GM21381 (cell line): ENCODE measurements around the gene F7.
"Not testable (repeated sequence)": the region's sequence is repeated elsewhere in the genome, so short reads cannot be mapped to it uniquely, and the experiment has no call there.

Source experiments
- ATAC-seq: cut with Tn5 transposase; IDR thresholded peaks from one replicate; pipeline ENCODE4 v1.9.1; 2021; ENCODE audit warnings: mild to moderate bottlenecking, moderate library complexity; ENCODE audit not compliant: unreplicated experiment

The F7 gene

GRCh38 chr13:113070855-113071254 is 34.7 kb upstream of the F7 start:
- no peak for ATAC-seq

GRCh38 chr13:113072376-113072775 is 33.2 kb upstream of the F7 start:
- no peak for ATAC-seq

- no peak for ATAC-seq
Observed at GRCh38 chr13:113073942-113074341, 31.6 kb upstream of the F7 start.

- ATAC-seq = no peak
Observed at GRCh38 chr13:113074401-113074800, 31.2 kb upstream of the F7 start.

GRCh38 chr13:113074876-113075275 is 30.7 kb upstream of the F7 start:
- ATAC-seq = no peak

- no peak for ATAC-seq
Observed at GRCh38 chr13:113075711-113076110, 29.9 kb upstream of the F7 start.

GRCh38 chr13:113076681-113077401 is 28.8 kb upstream of the F7 start:
- no peak for ATAC-seq

GRCh38 chr13:113077566-113077952 is 28.0 kb upstream of the F7 start:
- ATAC-seq = no peak

- ATAC-seq = no peak
Observed at GRCh38 chr13:113077953-113078901, 27.4 kb upstream of the F7 start.

GRCh38 chr13:113078902-113079780 is 26.4 kb upstream of the F7 start:
- no peak for ATAC-seq

- not testable (repeated sequence) for ATAC-seq
Observed at GRCh38 chr13:113079781-113080080, 25.9 kb upstream of the F7 start.

GRCh38 chr13:113080361-113080831 is 25.2 kb upstream of the F7 start:
- no peak for ATAC-seq

- no peak for ATAC-seq
Observed at GRCh38 chr13:113080901-113081521, 24.6 kb upstream of the F7 start.

- no peak for ATAC-seq
Observed at GRCh38 chr13:113082198-113083021, 23.2 kb upstream of the F7 start.

GRCh38 chr13:113083022-113083373 is 22.6 kb upstream of the F7 start:
- ATAC-seq = no peak

GRCh38 chr13:113083402-113084061 is 22.1 kb upstream of the F7 start:
- ATAC-seq = no peak

GRCh38 chr13:113084094-113084942 is 21.3 kb upstream of the F7 start:
- ATAC-seq = no peak

GRCh38 chr13:113084943-113085540 is 20.5 kb upstream of the F7 start:
- no peak for ATAC-seq
